Glomerular endothelial cell (primary cell): ENCODE measurements around the gene PRR11. TPM values are rescaled to one million over a fixed set of nuclear protein-coding genes. Genes with fewer than 3 reads are reported as not detected.
"Not testable (repeated sequence)": the region's sequence is repeated elsewhere in the genome, so short reads cannot be mapped to it uniquely, and the experiment has no call there.

Experiments
- DNase-seq: peaks from one replicate; pipeline ENCODE4 v3.0.0-alpha.2; 2011; ENCODE audit warnings: low read depth, low spot score; ENCODE audit errors: extremely low read depth
- total RNA-seq: library from RNA; depleted of rRNA; stranded (reverse); fragments of >200 nt; gene quantifications from 2 replicates; pipeline ENCODE4 v1.2.3, GENCODE V29; 2015

PRR11 gene
- total RNA-seq: 19.7 and 25.7 TPM in 2 replicates

- DNase-seq: peak; percentile 99
These were observed at the start of gene PRR11 for GRCh38 chr17:59155439-59156177. TSS of gene PRR11 (plus strand) at chr17:59155746. CDS start at chr17:59169753, 14,007 bp downstream.

DNA sequence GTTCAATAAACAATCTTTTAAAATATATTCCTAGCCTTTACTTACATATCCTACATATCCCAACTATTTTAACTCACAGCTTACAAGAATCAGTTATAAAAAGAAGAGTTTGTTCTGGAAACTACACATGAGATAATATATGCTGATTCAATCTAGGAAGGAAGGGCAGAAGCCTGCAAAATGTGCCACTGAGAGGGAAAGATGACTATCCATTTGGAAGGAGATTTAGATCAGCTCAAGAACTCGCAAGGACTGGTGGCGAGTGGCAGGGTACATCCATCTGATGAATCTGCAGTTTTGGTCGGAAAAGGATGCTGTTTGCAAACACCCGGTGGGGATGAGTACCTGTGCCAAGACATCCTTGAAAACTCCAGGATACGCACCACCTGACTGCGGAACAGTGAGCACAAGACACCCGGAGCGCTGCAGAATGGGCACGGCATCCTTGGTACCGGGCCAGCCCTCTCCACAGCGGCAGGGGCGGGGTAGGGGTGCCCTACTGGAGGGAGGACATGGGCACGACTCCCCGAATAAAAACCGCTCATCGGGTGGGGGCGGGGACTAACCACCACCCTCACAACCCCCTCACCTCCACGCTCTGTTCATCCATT, 49.6 kb upstream of the PRR11 start:
- no peak for DNase-seq

- DNase-seq: peak; percentile 82
These were observed 48.9 kb upstream of the PRR11 start, which contains the start of gene TRIM37 for GRCh38 chr17:59106463-59107305. TSS of gene TRIM37 (minus strand) at chr17:59106880. CDS start at chr17:59106461, 419 bp downstream.

- DNase-seq: no peak
These were observed 48.3 kb upstream of the PRR11 start for GRCh38 chr17:59107306-59107670.

DNA sequence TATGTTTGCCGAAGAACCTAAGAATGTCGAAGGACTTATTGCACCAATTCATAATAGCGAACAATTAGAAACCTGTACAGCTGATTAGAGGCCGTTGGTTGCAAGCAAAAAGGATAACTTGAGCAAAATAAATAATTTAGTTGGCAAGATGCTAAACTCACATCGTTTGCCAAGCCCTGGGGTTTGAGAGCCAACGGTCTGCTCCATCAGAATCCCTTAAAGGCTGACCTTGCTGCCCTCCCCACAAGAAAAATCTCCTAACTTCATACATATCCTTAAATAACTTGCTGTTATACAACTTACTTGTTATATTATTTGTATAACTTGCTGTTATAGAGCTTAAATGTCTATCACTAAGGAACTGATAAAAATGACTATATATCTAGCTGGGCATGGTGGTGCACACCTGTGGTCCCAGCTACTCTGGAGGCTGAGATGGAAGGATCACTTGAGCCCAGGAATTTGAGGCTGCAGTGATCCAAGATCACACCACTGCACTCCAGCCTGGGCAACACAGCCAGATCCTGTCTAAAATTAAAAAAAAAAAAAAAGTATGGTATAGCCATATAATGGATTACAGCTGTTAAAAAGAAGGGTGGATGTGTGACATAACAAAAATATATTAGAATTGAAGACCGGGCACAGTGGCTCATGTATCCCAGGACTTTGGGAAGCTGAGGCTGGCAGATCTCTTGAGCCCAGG, 47.0 kb upstream of the PRR11 start:
- DNase-seq: no peak

DNA sequence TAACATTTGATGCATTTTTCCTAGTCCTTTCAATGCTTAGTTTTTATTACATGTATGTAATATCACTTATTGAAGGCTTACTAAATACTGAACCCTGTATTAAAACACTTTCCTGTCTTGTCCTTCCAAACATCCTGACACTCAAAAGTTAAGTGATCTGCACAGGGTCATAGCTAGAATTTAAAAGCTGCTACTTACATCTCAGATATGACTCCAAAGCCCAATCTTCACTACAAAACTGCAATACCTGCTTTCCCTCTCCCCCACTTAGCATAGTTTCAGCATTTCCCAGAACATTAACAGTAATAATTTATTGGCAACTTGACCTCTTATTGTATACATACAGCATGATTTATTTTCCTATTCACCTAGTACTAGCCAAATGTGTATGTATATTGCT, 44.6 kb upstream of the PRR11 start:
- no peak for DNase-seq

DNA sequence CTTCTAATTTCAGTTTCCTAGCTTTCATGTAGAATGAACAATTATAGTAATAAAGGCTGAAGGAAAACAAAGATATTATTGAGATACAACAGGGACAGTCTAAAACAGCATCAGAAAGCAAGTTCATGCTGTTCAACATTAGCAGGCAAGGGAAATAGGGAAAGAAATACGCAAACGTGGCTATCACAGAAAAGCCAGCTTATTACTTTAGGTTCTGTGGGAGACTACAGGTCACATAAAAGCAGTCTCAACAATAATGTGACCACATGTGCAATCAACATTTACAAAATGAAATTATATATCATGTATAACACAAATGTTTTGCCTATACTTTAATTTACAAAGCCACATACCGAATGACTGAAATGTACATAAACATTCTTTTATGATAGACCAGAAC, 44.0 kb upstream of the PRR11 start:
- DNase-seq: no peak

- no peak for DNase-seq
These were observed 40.1 kb upstream of the PRR11 start for GRCh38 chr17:59115474-59115873.

DNA sequence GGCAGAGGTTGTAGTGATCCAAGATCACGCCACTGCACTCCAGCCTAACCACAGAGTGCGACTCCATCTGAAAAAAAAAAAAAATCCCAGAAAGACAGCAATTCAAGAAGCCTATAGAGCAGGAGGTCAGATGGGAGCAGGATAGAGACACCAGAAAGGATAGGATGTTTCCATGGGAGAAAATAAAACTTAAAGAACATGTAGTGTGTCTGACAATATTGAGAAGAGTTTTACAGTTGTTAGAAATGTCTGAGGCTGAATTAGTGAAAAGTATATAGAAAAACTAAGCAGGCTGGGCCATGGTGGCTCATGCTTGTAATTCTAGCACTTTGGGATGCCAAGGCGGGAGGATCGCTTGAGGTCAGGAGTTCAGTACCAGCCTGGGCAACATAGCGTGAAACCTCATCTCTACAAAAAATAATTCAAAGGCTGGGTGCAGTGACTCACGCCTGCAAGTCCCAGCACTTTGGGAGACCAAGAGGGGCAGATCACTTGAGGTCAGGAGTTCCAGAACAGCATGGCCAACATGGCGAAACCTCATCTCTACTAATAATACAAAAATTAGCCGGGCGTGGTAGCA, 33.6 kb upstream of the PRR11 start:
- no peak for DNase-seq

DNA sequence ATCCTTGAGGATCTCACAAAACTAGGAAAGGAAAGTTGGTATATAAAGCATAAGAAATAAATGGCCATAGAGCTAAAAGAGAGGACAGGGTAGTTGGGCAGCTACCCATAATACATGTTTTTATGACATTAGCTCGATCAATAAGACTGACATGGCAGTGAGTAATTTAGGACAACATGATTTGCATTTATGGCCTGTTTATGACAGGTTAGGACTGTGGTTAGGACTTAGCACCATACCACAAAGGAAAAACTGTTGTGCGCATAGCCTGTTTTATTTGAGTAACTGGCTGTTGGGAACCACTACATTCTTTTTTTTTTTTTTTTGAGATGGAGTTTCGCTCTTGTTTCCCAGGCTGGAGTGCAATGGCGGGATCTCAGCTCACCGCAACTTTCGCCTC, 30.9 kb upstream of the PRR11 start:
- no peak for DNase-seq

DNA sequence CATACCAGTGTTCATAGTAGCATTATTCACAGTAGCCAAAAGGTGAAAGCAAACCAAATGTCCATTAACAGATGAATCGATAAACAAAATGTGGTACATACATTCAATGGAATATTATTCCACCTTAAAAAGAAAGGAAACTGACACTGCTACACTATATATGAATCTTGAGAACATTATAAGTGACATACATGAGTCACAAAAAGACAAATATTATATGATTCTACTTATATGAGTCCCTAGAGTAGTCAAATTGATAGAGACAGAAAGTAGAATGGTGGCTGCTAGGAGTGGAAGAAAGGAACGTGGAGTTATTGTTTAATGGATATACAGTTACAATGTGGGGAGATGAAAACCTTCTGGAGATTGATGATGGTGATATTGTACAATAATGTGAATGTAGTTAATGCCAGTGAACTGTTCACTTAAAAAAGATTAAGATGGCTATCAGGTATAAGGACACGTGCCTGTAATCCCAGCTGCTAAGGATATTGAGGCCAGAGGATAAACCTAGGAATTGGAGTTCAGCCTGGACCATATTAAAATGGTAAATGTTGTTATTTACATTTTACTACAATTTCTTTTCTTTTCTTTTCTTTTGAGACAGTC, 28.6 kb upstream of the PRR11 start:
- DNase-seq: no peak

GRCh38 chr17:59129814-59130213, 25.7 kb upstream of the PRR11 start:
- no peak for DNase-seq

GRCh38 chr17:59131131-59131530, 24.4 kb upstream of the PRR11 start:
- no peak for DNase-seq

- not testable (repeated sequence) for DNase-seq
These were observed 17.2 kb upstream of the PRR11 start for GRCh38 chr17:59138339-59138738.

DNA sequence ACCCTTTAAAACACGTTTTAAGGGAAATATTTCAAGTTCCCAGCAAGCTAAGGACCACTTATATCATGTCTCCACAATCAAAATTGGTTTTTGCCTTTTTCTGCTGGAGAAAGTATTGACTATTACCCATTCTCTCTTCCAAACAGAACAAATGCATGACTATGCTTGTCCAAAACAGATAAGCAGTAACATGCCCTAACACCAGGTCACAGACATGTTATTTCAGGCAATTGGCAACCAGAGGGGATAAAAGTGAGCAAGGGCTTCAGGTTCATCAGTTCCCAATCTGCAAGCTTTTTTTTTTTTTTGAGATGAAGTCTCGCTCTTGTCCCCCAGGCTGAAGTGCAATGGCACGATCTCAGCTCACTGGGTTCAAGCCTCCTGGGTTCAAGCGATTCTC, 15.6 kb upstream of the PRR11 start:
- DNase-seq: no peak

GRCh38 chr17:59141860-59142259, 13.7 kb upstream of the PRR11 start:
- no peak for DNase-seq

GRCh38 chr17:59145571-59146096, 9.9 kb upstream of the PRR11 start:
- DNase-seq: no peak

DNA sequence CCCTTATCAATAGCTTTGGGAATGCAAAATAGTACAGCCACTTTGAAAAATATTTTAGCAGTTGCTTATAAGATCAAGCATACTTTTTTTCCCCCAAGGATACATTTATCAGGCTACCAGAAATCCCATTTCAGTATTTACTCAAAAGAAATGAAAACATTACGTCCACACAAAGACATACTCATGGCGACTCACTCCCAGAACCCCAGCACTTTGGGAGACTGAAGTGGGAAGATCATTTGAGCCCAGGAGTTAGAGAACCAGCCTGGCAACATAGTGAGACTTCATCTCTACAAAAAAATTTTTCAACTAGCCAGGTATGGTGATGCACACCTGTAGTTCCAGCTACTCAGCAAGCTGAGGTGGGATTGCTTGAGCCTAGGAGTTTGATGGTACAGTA, 6.5 kb upstream of the PRR11 start:
- DNase-seq: no peak

DNA sequence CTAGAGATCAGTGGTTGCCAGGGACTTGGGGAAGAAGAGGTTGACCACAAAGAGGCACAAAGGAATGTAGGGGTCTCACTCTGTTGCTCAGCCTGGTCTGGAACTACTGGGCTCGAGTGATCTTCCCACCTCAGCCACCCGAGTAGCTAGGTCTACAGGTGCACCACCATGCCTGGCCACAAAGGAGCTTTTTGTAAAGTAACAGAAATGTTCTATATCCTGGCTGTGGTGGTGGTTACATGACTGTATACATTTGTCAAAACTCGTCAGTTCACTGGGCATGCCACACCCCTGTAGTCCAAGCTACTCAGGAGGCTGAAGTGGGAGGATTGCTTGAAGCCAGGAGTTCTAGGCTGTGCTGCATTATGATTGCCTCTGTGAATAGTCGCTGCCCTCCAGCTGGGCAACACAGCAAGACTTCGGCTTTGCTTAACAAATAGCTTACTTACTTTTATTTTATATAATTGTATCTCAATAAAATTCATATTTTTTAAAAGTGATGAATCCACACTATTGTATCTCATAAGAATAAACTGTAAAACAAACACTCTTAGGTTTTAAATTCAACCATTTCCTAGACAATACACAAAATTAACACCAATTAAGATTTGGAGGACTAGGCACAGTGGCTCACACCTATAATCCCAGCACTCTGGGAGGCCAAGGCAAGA, 5.6 kb upstream of the PRR11 start:
- DNase-seq: no peak
